Measurements from ENCODE around the gene INAVA. TPM values are rescaled to one million over a fixed set of nuclear protein-coding genes. Genes with fewer than 3 reads are reported as not detected.

The INAVA gene
- total and polyA plus RNA-seq, 10 of the 15 experiments (the other 5 are each of a cell fraction or from before 2014, with no cell fraction given) = 3.6 to 15.4 (median 9.5) TPM

- 0 out of 2 replicates have a peak, but pooled peaks have one; percentile 38 for TF ChIP-seq ZSCAN29 (IDR thresholded peaks at IDR 0.05)
- TF ChIP-seq NR2F1 (conservative IDR thresholded peaks at IDR 0.05) = peak; percentile 87
- peak; percentile 63; the same call in 1 of the 2 replicates for TF ChIP-seq FOXM1 (IDR thresholded peaks at IDR 0.05; ENCODE audit: low read depth, low read length)
- no peak for TF ChIP-seq PRDM15 (CRISPR knock-in tag; IDR thresholded peaks at IDR 0.05)
- no peak for TF ChIP-seq FOXK2 (IDR thresholded peaks at IDR 0.05)
- TF ChIP-seq PBX3 (IDR thresholded peaks at IDR 0.05; ENCODE audit: insufficient replicate concordance, low read depth, low read length) = no peak
- no peak for TF ChIP-seq CEBPB (IDR thresholded peaks at IDR 0.05; ENCODE audit: borderline replicate concordance in 1 of 2, low read depth in 2 of 2, low read length in 2 of 2)
- TF ChIP-seq RCOR1 (conservative IDR thresholded peaks at IDR 0.05; ENCODE audit: low read depth, low read length) = no peak
- no peak for TF ChIP-seq KAT2A (conservative IDR thresholded peaks at IDR 0.05; ENCODE audit: control insufficient read depth, low read depth, low read length)
- TF ChIP-seq EGR1 (IDR thresholded peaks at IDR 0.05; ENCODE audit: borderline replicate concordance in 1 of 2, low read depth in 2 of 2, low read length in 2 of 2) = no peak
- TF ChIP-seq MXI1 (IDR thresholded peaks at IDR 0.05; ENCODE audit: low read depth, low read length) = no peak
- peak; percentile 79 for TF ChIP-seq SP1 (IDR thresholded peaks at IDR 0.05; ENCODE audit: low read depth, low read length)
- TF ChIP-seq BCLAF1 (IDR thresholded peaks at IDR 0.05) = no peak
- peak; percentile 87; the same call in 1 of the 2 replicates for TF ChIP-seq TCF3 (IDR thresholded peaks at IDR 0.05; ENCODE audit: borderline replicate concordance, insufficient read depth, low read depth, low read length)
- TF ChIP-seq BRCA1 (IDR thresholded peaks at IDR 0.05; ENCODE audit: low read depth, low read length) = no peak
- no peak for TF ChIP-seq ATF2 (IDR thresholded peaks at IDR 0.05; ENCODE audit: low read length)
- 0 out of 2 replicates have a peak, but pooled peaks have one; percentile 27 for TF ChIP-seq ZNF207 (IDR thresholded peaks at IDR 0.05; ENCODE audit: borderline replicate concordance)
- no peak for TF ChIP-seq BMI1 (IDR thresholded peaks at IDR 0.05; ENCODE audit: borderline replicate concordance)
- TF ChIP-seq MYC (IDR thresholded peaks at IDR 0.05; ENCODE audit: insufficient read depth, insufficient read length, insufficient replicate concordance, low read length, severe bottlenecking) = no peak
- TF ChIP-seq SMAD5 (IDR thresholded peaks at IDR 0.05; ENCODE audit: low read depth) = no peak
- TF ChIP-seq ETV6 (conservative IDR thresholded peaks at IDR 0.05 in 1 of 2, IDR thresholded peaks at IDR 0.05 in 1 of 2; ENCODE audit: borderline replicate concordance in 1 of 2, low read depth in 1 of 2) = peak in 1 of 2 experiments; percentile 91; a peak in 1 of 4 replicates
These were observed 6.3 kb upstream of the INAVA start (continued) for GRCh38 chr1:200888349-200888838.

All from GM12878 (cell line).